PC-9 (cell line): ENCODE data around the gene ZNF444. TPM values are rescaled to one million over a fixed set of nuclear protein-coding genes. Genes with fewer than 3 reads are reported as not detected.
A peak's percentile ranks its signal among the peaks of the same experiment; 100 is the strongest.

Source experiments
- BruUV-seq: library from RNA; stranded (reverse); fragments of 400-500 nt; replicated peaks from 2 replicates; lab custom pipeline; 2021; lab: Mats Ljungman, UMichigan
- CTCF ChIA-PET: fragments of 300-600 bp; sonication (Branson Sonifier 250); formaldehyde crosslinking; loops from one replicate; lab custom pipeline; 2022; ENCODE audit warnings: antibody characterized with exemption; lab: Charles Lee
- POLR2A ChIA-PET: fragments of 300-600 bp; sonication (Branson Sonifier 250); formaldehyde crosslinking; loops from one replicate; lab custom pipeline; 2022; ENCODE audit warnings: antibody characterized with exemption; ENCODE audit not compliant: unreplicated experiment; lab: Charles Lee
- DNase-seq, 2 experiments: peaks; one replicate each; pipeline versions ENCODE4 v3.0.0 to v3.0.0-alpha.2; 2015 to 2022; ENCODE audit warnings: mixed read lengths in 1 of 2
- H2AFZ ChIP-seq: fragments of 200-600 bp; sonication (generic); 2 replicates; pipeline ENCODE4 v1.8.1; 2017; ENCODE audit warnings: antibody characterized with exemption
- H3F3A ChIP-seq: fragments of 200-600 bp; sonication (generic); 2 replicates; pipeline ENCODE4 v1.8.1; 2017; ENCODE audit warnings: antibody characterized with exemption, mild to moderate bottlenecking, low read depth; ENCODE audit not compliant: insufficient read depth
- H3K27ac ChIP-seq: fragments of 200-600 bp; sonication (generic); 2 replicates; pipeline ENCODE4 v1.6.1; 2016; ENCODE audit warnings: mixed run types
- H3K27me3 ChIP-seq: fragments of 200-600 bp; sonication (generic); 2 replicates; pipeline ENCODE4 v1.6.1; 2016; ENCODE audit warnings: low read depth, mixed run types; ENCODE audit not compliant: insufficient read depth
- H3K36me3 ChIP-seq: fragments of 200-600 bp; sonication (generic); 2 replicates; pipeline ENCODE4 v1.6.1; 2016; ENCODE audit warnings: low read depth, mixed run types
- H3K4me1 ChIP-seq: fragments of 200-600 bp; sonication (generic); replicated peaks from 2 replicates; pipeline ENCODE4 v1.6.1; 2016; ENCODE audit warnings: mixed run types; ENCODE audit not compliant: insufficient read depth
- H3K4me2 ChIP-seq: fragments of 200-600 bp; sonication (generic); 2 replicates; pipeline ENCODE4 v1.6.1; 2017; ENCODE audit warnings: mixed run types
- H3K4me3 ChIP-seq: fragments of 200-600 bp; sonication (generic); 2 replicates; pipeline ENCODE4 v1.6.1; 2016; ENCODE audit warnings: mixed run types
- H3K79me2 ChIP-seq: fragments of 200-600 bp; sonication (generic); 2 replicates; pipeline ENCODE4 v1.6.1; 2017; ENCODE audit warnings: low read depth, mixed run types
- H3K9me2 ChIP-seq: fragments of 200-600 bp; sonication (generic); 2 replicates; pipeline ENCODE4 v1.8.1; 2017; ENCODE audit warnings: mild to moderate bottlenecking; ENCODE audit not compliant: insufficient read depth
- H3K9me3 ChIP-seq: fragments of 200-600 bp; sonication (generic); 2 replicates; pipeline ENCODE4 v1.8.1; 2016; ENCODE audit warnings: low read depth; ENCODE audit not compliant: insufficient read depth
- H4K20me1 ChIP-seq: fragments of 200-600 bp; sonication (generic); 2 replicates; pipeline ENCODE4 v1.8.1; 2017; ENCODE audit not compliant: insufficient read depth
- EZH2 ChIP-seq: fragments of 200-600 bp; sonication (generic); IDR thresholded peaks from 2 replicates; pipeline ENCODE4 v1.8.0; 2017; ENCODE audit warnings: antibody characterized with exemption, low read depth
- intact Hi-C: fragments of 100-400 bp; cut with micrococcal nuclease; formaldehyde crosslinking; loops from one replicate; pipeline ENCODE4 v1.10.0; 2022; ENCODE audit not compliant: unreplicated experiment
- total RNA-seq: library from RNA; stranded (reverse); gene quantifications from 2 replicates; pipeline ENCODE4 v1.2.3, GENCODE V29; 2021
- TF ChIP-seq, protein P1 (sequence below): fragments of 200-600 bp; sonication (generic); conservative IDR thresholded peaks from 2 replicates; pipeline ENCODE4 v1.6.1; 2017; ENCODE audit warnings: mixed run types, antibody characterized with exemption, mild to moderate bottlenecking, moderate library complexity

The ZNF444 gene
- total RNA-seq, 1 experiment from 2014 or later = 50.5 TPM

DNA sequence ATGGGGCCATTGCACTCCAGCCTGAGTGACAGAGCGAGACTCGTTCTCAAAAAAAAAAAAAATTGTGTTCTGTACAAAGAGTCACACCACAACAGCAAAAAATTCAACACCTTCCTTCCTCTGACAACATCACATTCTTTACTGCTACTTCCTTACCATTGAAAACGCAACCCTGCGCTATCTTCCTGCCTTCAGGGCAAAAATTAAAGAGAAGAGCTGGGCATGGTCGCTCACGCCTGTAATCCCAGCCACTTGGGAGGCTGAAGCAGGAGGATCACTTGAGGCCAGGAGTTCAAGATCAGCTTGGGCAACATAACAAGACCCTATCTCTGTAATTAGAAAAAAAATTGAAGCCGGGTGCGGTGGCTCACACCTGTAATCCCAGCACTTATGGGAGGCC is 9.4 kb upstream of the ZNF444 start:
- H3K27ac ChIP-seq = no peak overlapping the region

DNA sequence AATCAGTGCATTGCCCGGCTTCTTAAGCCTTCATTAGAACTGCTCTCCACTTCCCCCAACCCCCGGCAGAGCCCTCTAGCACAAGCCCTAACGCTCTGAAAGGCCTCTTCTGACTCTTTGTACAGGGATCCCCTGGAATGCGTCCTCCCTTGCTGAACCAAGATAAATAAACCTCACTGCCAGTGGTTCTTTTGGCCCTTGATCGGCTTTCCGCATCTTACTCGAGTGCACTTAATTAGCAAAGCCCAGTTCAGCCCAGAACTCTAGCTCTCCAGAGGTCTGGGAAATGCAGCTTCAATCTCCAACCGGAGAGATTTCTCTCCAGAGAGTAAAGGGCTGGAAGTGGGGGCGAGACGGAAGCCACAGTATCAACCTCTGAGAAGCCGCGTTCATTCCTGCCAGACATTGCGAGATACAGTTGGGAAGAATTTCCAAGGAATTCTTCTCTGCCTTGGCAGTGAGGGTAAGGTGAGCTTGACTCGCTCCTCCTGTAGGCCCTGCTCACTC is 8.7 kb upstream of the ZNF444 start:
- intact Hi-C loops = no loop called here
- Histone ChIP-seq H2AFZ (no peak overlapping the region), H3K9me2 (no peaks in the 10 kb centered on the region), H3F3A (peaks cover 14% of the 10 kb centered on the region; the same call in 1 of the 2 replicates), H3K79me2 (no peaks in the 10 kb centered on the region), H3K27me3 (no peaks in the 10 kb centered on the region), H3K4me1 (peaks cover 6% of the 10 kb centered on the region; the same call in 1 of the 2 replicates), H3K36me3 (no peaks in the 10 kb centered on the region), H3K4me3 (no peak overlapping the region), H4K20me1 (no peaks in the 10 kb centered on the region), H3K9me3 (no peaks in the 10 kb centered on the region), H3K4me2 (no peak overlapping the region), H3K27ac (no peak overlapping the region)
- BruUV-seq = no TSS peak
- DNase-seq = peak in 1 of 2 experiments; percentile 22
- TF ChIP-seq EZH2 = no peak
- TF ChIP-seq, protein P1, sequence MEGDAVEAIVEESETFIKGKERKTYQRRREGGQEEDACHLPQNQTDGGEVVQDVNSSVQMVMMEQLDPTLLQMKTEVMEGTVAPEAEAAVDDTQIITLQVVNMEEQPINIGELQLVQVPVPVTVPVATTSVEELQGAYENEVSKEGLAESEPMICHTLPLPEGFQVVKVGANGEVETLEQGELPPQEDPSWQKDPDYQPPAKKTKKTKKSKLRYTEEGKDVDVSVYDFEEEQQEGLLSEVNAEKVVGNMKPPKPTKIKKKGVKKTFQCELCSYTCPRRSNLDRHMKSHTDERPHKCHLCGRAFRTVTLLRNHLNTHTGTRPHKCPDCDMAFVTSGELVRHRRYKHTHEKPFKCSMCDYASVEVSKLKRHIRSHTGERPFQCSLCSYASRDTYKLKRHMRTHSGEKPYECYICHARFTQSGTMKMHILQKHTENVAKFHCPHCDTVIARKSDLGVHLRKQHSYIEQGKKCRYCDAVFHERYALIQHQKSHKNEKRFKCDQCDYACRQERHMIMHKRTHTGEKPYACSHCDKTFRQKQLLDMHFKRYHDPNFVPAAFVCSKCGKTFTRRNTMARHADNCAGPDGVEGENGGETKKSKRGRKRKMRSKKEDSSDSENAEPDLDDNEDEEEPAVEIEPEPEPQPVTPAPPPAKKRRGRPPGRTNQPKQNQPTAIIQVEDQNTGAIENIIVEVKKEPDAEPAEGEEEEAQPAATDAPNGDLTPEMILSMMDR = no peak
- CTCF ChIA-PET = no interaction called here
- POLR2A ChIA-PET = no interaction called here

More for the DNA sequence above, 9.4 kb upstream of the ZNF444 start:
- Histone ChIP-seq H3K4me3 (no peak overlapping the region), H3F3A (peaks cover 11% of the 10 kb centered on the region; the same call in 1 of the 2 replicates), H3K9me2 (no peaks in the 10 kb centered on the region), H2AFZ (no peak overlapping the region), H3K9me3 (no peaks in the 10 kb centered on the region), H3K27me3 (no peaks in the 10 kb centered on the region), H3K79me2 (no peaks in the 10 kb centered on the region), H4K20me1 (no peaks in the 10 kb centered on the region), H3K4me2 (no peak overlapping the region), H3K36me3 (no peaks in the 10 kb centered on the region), H3K4me1 (peaks cover 5% of the 10 kb centered on the region; the same call in 1 of the 2 replicates)
- ChIA-PET POLR2A (no interaction called here), CTCF (no interaction called here)
- intact Hi-C loops = no loop called here
- no peak for TF ChIP-seq EZH2
- TF ChIP-seq, protein P1 = no peak
- no TSS peak for BruUV-seq
- peak in 1 of 2 experiments; percentile 35 for DNase-seq

DNA sequence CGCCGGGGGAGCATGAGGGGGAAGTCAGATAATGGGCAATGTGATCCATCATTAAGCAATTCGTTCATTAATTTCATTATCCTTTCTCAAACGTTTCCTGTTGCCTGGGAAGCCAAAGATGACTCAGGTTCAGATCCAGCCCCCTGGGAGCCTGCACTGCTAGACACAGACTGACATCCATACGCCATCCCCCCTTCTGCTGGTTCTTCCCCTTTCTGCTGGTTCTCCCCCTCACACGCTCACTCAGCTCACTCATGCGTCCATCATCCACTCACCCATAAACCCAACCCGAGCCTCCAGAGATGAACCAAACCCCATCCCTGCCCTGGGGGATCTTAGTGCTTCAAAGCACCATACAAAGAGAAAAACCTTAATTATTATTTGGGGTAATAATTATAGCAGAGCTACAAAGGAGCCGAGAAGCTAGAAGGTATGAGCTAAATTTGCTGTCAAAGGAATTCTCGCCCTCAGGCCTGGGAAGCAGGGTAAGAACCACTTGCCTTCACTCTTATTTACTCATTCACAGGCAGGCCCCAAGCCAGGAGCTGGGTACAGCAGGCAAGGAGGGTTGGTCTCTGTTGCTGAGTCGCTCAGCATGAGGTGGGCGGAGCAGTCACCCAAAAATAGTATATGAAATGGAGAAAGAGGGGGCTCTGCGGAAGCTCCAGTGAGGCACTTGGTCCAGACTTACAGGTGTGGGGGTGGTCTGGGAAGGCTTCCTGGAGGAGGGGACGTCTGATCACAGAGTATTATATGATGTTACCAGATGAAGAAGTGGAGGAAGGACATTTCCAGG is 7.0 kb upstream of the ZNF444 start:
- no peaks in the 10 kb centered on the region for H3K79me2 ChIP-seq
- H3F3A ChIP-seq = peaks cover 23% of the 10 kb centered on the region; the same call in 1 of the 2 replicates
- H3K9me3 ChIP-seq = no peaks in the 10 kb centered on the region
- peak in 1 of 2 experiments; percentile 61 for DNase-seq
- BruUV-seq = no TSS peak
- H3K4me1 ChIP-seq = peaks cover 16% of the 10 kb centered on the region
- H3K27ac ChIP-seq = no peak overlapping the region
- no peak overlapping the region for H3K4me3 ChIP-seq
- no peaks in the 10 kb centered on the region for H4K20me1 ChIP-seq
- ChIA-PET POLR2A (interaction anchor here (0.7 kb wide), 1 partner anchor 13 kb away, joined by 5 read pairs; the partner anchor contains the start of gene ZNF787), CTCF (no interaction called here)
- H3K27me3 ChIP-seq = no peaks in the 10 kb centered on the region
- H3K9me2 ChIP-seq = no peaks in the 10 kb centered on the region
- TF ChIP-seq EZH2 = no peak
- TF ChIP-seq, protein P1 = no peak
- H2AFZ ChIP-seq = no peak overlapping the region
- H3K36me3 ChIP-seq = no peaks in the 10 kb centered on the region
- intact Hi-C loops = no loop called here
- H3K4me2 ChIP-seq = peak overlapping the region; percentile 24; the same call in 1 of the 2 replicates
